LNCAP (cell line): ENCODE results near the gene ORM1.

Source experiments
- TF ChIP-seq, protein P1 (sequence below): fragments of 450-650 bp; IDR thresholded peaks from 2 replicates; pipeline ENCODE4 v1.5.1; 2017; ENCODE audit warnings: mild to moderate bottlenecking

The ORM1 gene

DNA sequence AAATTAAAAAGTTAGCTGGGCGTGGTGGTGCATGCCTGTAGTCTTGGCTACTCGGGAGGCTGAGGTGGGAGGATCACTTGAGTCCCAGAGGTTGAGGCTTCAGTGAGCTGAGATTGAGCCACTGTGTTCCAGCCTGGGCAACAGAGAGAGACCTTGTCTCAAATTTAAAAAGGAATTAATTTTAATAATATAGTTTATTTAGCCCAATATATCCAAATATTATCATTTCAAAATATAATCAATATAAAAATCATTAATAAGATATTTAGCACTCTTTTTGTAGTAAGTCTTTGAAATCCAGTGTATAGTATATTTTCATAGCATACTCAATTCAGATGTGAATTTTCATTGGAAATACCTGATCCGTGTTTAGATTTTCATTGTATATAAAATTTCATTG is 43.2 kb upstream of the ORM1 start:
- TF ChIP-seq, protein P1, sequence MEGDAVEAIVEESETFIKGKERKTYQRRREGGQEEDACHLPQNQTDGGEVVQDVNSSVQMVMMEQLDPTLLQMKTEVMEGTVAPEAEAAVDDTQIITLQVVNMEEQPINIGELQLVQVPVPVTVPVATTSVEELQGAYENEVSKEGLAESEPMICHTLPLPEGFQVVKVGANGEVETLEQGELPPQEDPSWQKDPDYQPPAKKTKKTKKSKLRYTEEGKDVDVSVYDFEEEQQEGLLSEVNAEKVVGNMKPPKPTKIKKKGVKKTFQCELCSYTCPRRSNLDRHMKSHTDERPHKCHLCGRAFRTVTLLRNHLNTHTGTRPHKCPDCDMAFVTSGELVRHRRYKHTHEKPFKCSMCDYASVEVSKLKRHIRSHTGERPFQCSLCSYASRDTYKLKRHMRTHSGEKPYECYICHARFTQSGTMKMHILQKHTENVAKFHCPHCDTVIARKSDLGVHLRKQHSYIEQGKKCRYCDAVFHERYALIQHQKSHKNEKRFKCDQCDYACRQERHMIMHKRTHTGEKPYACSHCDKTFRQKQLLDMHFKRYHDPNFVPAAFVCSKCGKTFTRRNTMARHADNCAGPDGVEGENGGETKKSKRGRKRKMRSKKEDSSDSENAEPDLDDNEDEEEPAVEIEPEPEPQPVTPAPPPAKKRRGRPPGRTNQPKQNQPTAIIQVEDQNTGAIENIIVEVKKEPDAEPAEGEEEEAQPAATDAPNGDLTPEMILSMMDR, result no peak

DNA sequence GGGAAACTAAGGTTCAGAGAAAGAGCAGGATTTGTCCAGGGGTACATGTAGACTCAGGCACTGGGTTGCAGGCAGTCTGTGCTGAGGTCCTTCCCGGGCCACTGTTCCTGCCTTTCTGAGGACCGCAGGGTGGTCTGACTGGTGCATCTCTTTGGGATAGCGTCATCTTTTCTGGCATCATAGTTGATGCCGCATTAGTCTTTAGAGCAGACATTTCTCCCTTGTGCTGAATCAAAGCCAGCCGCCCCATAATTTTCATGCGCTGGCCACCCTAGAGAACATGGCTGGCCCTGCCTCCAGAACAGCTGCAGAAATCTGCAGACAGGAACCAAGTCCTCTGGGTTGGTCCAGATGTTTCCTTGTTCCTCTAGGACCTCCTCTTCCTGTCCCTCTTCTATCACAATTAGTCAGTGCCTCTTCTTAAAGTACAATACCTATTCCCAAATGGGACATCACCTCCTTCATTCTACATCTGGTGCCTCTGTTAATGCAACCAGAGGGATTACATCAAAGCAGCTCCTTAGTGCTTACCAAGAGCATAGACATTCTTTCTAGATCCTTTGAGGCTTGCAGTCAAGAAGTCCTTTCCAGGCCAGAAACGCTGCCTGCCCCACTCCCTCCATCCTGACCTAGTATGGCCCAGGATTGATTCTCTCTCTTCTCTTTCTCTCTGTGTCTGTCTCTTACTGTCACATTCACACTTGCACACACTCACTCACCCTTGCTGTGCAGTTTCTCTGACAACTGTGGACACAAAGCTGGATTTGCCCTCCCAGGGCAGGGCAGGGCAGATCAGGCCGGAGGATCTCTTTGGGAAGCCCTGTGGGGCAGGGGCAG is 42.0 kb upstream of the ORM1 start:
- TF ChIP-seq, protein P1, result no peak

DNA sequence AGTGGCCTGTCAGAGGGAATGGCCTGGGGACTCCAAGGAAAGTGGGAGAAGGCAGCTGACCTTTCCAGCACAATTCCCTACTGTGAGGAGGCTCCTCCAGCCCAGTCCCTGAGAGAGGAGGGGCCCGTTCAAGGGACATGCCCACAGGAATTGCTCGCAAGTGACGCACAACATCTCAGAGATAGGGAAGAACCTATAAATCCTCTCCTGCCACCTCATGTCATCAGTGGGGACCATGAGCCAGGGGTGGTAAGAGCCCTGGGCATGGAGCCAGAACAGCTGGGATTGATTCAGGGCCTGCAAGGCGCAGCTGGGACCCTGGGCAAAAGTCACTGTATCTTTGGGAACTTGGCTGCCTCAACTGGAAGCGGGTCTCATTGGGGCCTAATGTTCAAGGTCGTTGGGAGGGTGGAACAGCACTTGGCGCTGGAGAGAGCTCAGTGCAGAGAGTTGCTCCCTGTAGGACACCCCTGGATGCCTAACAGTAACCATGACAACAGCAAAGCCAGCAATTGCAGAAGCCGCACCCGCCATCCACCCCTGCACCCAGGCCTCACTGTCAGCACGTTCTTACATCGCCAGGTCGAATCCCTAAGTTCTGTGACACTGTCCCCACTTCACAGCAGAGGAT is 41.3 kb upstream of the ORM1 start:
- TF ChIP-seq, protein P1, result no peak

DNA sequence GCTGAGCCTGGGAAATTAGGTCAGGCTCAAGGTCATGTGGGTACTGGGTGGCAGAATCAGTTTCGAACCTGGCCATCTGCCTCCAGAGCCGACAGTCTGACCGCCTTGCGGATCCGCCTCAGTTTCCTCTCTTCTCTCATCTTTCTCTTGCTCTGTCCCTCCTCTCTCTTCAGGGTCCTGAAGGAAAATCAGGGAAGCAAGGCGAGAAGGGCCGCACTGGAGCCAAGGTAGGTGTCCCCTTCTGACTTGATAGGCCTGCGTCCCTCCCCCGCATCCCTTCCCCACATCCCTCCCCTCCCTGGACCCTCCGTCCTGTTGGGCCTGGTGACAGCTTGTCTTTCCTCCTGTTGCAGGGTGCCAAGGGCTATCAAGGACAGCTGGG is 40.8 kb upstream of the ORM1 start:
- TF ChIP-seq, protein P1, result no peak

DNA sequence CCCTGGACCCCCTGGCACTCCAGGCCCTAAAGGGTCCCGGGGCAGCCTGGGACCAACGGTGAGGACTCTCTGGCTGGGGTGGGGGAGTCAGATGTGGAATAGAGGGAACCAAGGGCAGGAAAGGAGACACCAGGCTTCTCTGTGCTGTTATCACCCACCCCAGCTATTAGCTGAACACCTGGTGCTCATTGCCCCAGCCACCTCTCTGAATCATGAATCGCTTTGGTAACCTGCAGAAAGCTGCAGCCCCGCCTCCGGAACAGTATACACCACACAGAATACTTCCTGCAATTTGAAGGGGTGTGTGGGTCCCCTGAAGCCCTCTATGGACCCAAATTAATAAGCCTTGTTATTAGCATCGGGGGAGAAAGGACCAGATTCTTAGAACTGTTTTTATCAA is 40.4 kb upstream of the ORM1 start:
- TF ChIP-seq, protein P1, result no peak

DNA sequence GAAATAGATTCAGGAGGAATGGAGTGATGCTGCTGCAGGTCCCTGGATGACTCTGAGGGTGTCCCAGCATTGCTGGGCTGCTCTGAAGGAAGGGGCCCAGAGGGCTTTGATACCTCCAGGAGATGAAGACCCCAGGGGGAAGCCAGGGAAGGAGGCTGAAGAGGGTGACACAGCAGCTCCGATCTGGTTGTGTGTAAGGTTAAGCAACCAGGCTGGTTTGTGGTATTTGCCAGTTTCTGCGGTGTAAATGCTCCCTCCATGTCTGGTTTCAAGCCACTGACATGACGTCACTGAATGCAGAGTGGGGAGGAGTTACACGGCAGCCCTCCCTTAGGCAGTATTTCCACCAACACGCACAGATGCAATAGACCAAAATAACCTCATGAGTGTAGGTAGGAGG is 40.0 kb upstream of the ORM1 start:
- TF ChIP-seq, protein P1, result no peak

DNA sequence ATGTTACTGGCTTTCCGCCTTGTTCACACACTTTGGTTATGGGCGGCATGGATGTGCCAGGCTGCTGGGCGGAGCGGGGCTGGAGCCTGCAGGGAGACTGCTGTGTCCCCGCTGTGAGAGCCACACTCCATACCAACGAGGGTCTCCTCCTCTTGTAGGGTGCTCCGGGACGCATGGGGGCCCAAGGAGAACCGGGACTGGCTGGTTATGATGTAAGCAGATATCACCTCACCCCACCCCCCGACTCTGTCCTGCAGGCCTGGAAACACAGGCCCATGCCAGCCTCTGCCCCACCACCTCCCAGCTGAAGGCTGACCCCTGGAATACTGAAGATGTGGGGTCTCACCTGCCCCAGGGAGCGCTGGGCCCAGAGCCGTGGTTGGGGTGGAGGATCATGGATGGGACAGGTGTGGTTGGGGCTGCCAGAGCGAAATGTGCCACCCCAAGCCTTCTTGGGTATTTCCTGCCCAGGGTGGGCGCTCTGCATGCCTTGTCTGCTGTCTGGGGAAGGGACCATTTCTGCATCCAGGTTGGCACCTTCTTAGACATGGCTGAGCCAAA is 39.3 kb upstream of the ORM1 start:
- TF ChIP-seq, protein P1, result no peak
